ENCODE results near the gene USP15.
"Not testable (repeated sequence)": the region's sequence is repeated elsewhere in the genome, so short reads cannot be mapped to it uniquely, and the experiment has no call there.

DNA sequence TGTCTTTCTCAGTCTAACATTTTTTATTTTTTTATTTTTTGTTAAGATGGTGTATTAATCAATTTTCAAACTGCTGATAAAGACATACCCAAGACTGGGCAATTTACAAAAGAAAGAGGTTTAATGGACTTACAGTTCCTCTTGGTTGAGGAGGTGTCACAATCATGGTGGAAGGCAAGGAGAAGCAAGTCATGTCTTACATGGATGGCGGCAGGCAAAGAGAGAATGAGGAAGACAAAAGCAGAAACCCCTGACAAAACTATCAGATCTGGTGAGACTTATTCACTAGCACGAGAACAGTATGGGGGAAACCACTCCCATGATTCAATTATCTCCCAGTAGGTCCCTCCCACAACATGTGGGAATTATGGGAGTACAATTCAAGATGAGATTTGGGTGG is 195.2 kb downstream of the USP15 start:
- TF ChIP-seq, protein P1, sequence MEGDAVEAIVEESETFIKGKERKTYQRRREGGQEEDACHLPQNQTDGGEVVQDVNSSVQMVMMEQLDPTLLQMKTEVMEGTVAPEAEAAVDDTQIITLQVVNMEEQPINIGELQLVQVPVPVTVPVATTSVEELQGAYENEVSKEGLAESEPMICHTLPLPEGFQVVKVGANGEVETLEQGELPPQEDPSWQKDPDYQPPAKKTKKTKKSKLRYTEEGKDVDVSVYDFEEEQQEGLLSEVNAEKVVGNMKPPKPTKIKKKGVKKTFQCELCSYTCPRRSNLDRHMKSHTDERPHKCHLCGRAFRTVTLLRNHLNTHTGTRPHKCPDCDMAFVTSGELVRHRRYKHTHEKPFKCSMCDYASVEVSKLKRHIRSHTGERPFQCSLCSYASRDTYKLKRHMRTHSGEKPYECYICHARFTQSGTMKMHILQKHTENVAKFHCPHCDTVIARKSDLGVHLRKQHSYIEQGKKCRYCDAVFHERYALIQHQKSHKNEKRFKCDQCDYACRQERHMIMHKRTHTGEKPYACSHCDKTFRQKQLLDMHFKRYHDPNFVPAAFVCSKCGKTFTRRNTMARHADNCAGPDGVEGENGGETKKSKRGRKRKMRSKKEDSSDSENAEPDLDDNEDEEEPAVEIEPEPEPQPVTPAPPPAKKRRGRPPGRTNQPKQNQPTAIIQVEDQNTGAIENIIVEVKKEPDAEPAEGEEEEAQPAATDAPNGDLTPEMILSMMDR (IDR thresholded peaks at IDR 0.05) = not testable (repeated sequence)
- TF ChIP-seq POLR2A (IDR thresholded peaks at IDR 0.05) = not testable (repeated sequence)
